Measurements from ENCODE around the gene KIAA1671.

Gene KIAA1671

DNA sequence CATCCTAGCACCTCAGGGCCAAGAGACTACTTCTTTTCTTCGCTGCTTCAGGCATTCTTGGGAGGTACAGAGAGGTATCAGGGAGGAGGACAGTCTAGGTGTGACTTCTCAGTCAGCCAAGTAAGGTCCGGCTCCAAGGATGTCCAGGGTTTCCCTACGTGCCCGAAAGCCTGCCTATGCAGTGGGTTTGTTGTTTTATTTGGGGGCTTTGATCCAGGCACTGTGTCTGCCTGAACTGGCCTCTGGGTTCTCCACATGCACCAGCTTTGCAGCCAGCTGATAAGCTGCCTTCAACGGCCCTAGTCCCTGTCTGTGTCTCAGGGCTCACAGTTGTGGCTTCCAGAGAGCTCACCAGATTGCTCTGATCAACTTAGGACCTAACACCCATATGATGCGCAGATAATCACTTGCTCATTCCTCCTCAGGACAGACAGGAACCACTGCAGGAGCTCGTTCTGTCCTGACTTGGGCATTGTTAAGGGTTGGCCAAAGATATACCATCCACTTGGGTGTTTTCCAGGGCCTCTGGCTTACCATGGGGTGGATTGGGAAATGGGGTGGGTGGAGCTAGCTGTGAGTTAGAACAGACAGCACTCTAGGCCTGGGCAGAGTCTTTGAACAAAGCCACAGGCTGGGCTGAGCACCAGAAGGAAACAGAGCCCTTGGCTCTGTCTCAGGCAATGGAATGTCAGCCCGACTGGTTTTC, 201.6 kb downstream of the KIAA1671 start:
- Histone ChIP-seq H3K27me3 (replicated peaks) (no peaks in the 10 kb centered on the region), H3K4me3 (ENCODE audit: low read depth, low read length) (no peak overlapping the region), H3K27ac (no peak overlapping the region), H3K36me3 (replicated peaks) (no peaks in the 10 kb centered on the region)
- peak; percentile 7 for DNase-seq
- in situ Hi-C loops (cut with HindIII; ENCODE audit: low pct_ligation_motif_present, low sequenced_read_pairs) = no loop called here
- TF ChIP-seq, protein P1, sequence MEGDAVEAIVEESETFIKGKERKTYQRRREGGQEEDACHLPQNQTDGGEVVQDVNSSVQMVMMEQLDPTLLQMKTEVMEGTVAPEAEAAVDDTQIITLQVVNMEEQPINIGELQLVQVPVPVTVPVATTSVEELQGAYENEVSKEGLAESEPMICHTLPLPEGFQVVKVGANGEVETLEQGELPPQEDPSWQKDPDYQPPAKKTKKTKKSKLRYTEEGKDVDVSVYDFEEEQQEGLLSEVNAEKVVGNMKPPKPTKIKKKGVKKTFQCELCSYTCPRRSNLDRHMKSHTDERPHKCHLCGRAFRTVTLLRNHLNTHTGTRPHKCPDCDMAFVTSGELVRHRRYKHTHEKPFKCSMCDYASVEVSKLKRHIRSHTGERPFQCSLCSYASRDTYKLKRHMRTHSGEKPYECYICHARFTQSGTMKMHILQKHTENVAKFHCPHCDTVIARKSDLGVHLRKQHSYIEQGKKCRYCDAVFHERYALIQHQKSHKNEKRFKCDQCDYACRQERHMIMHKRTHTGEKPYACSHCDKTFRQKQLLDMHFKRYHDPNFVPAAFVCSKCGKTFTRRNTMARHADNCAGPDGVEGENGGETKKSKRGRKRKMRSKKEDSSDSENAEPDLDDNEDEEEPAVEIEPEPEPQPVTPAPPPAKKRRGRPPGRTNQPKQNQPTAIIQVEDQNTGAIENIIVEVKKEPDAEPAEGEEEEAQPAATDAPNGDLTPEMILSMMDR (IDR thresholded peaks at IDR 0.05; ENCODE audit: low read depth, low read length, missing control alignments) = no peak

DNA sequence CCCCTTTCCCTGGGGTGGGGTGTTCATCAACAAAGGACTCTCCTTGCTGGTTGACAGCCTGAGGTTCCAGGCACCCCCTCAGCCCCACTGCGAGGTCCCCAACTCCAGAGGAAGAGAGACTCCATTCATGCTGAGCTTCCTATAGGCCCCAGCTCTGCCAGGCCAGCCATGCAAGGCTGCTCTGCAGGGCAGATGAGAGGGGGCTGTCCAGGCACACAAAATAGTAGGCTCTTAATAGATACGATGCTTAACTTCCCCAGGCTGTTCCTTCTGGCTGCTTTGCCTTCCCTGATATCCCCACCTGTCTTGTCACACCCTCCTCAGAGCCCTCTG, 202.1 kb downstream of the KIAA1671 start:
- Histone ChIP-seq H3K27me3 (replicated peaks) (no peaks in the 10 kb centered on the region), H3K27ac (no peak overlapping the region), H3K4me3 (ENCODE audit: low read depth, low read length) (no peak overlapping the region), H3K36me3 (replicated peaks) (no peaks in the 10 kb centered on the region)
- TF ChIP-seq, protein P1 (IDR thresholded peaks at IDR 0.05; ENCODE audit: low read depth, low read length, missing control alignments) = no peak
- in situ Hi-C loops (cut with HindIII; ENCODE audit: low pct_ligation_motif_present, low sequenced_read_pairs) = no loop called here
- no peak for DNase-seq

DNA sequence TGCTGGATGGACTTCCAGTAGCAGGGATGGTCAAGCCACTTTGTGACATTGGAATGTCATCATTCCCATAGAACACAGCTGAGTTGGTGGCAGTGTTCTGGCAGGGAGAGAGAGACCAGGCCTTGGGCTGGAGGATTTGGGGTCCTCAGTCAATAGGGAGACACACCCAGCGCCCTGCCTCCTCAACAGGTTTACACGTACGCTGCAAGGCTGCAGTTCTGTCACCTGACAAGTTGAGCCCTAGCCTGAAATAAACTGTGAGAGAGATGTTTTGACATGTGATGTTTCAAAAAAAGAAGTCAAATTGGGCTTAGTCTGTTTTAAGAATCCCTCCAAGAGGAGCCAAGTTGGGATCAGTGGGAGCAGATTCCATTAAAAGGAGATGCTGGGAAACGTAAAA, 204.2 kb downstream of the KIAA1671 start:
- H3K4me3 ChIP-seq (ENCODE audit: low read depth, low read length) = no peak overlapping the region
- no peaks in the 10 kb centered on the region for H3K36me3 ChIP-seq (replicated peaks)
- H3K27ac ChIP-seq = no peak overlapping the region
- in situ Hi-C loops (cut with HindIII; ENCODE audit: low pct_ligation_motif_present, low sequenced_read_pairs) = no loop called here
- TF ChIP-seq, protein P1 (IDR thresholded peaks at IDR 0.05; ENCODE audit: low read depth, low read length, missing control alignments) = no peak
- H3K27me3 ChIP-seq (replicated peaks) = no peaks in the 10 kb centered on the region
- no peak for DNase-seq

DNA sequence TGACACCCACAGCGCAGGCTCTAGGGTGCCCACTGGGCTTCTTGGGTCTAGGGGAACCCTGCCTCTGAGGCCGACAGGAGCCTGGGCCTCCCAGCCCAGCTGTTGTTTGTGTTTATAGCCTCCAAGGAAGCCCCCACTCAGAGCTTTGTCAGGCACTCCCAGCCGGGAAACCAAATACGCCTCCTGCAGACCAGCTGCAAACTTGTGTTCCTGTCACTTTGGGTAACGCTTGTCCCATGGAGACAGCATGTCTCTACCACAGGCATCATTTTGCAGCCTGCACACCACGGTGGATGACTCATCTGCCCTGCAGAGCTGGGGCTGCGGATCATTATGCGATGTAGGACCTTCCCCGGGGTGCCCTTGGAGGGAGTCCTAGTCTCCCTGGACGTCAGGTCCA, 206.5 kb downstream of the KIAA1671 start:
- TF ChIP-seq, protein P1 (IDR thresholded peaks at IDR 0.05; ENCODE audit: low read depth, low read length, missing control alignments) = no peak
- Histone ChIP-seq H3K4me3 (ENCODE audit: low read depth, low read length) (no peak overlapping the region), H3K27ac (no peak overlapping the region), H3K27me3 (replicated peaks) (no peaks in the 10 kb centered on the region), H3K36me3 (replicated peaks) (no peaks in the 10 kb centered on the region)
- in situ Hi-C loops (cut with HindIII; ENCODE audit: low pct_ligation_motif_present, low sequenced_read_pairs) = no loop called here
- peak; percentile 9 for DNase-seq

DNA sequence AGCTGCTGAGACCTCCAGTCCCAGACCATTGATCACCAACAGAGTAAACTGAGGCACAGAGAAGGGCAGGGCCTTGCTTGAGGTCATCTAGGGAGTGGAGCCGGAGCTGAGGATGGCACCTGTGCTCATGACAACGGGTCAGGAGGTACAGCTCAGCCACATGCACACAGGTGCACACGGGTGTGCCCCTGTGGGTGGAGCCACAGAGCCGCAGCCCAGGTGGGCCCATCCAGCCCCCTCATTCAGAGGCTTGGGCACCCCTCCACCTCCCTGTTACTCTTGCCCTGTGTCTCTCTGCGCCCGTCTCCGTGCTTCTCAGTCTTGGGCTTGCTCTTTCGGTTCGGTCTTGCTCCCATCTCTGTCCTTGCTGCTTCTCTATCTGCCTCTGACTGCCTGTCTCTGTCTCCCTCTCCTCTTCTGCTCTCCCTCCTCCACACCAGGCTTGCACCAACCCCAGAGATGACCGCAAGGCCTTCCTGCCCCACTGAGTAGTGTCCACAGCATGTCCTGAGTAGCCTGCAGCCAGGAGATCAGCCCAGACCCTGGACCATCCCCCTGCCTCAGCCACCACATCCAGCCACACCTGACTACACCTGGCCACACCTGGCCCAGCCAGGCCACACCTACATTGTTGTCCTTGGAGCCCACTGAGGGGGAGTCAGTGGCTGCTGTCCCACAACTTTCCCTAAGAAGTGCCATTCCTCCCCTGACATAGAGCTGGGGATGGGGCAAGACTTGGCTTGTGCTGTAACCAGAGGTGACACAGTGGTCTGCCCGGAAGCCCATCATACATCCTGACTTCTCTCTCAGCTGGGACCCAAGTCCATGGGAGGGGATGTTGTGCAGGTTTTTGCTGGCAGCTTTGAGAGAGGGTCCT, 207.8 kb downstream of the KIAA1671 start:
- in situ Hi-C loops (cut with HindIII; ENCODE audit: low pct_ligation_motif_present, low sequenced_read_pairs) = no loop called here
- Histone ChIP-seq H3K27ac (no peak overlapping the region), H3K27me3 (replicated peaks) (no peaks in the 10 kb centered on the region), H3K4me3 (ENCODE audit: low read depth, low read length) (no peak overlapping the region), H3K36me3 (replicated peaks) (no peaks in the 10 kb centered on the region)
- TF ChIP-seq, protein P1 (IDR thresholded peaks at IDR 0.05; ENCODE audit: low read depth, low read length, missing control alignments) = no peak
- no peak for DNase-seq

All from brain microvascular endothelial cell (primary cell).